Panc1 (cell line): Measurements from ENCODE around the gene NRGN. TPM values are rescaled to one million over a fixed set of nuclear protein-coding genes. Genes with fewer than 3 reads are reported as not detected.

Experiments
- ATAC-seq: fragments of 200-7000 bp; cut with Tn5 transposase; 2 replicates; pipeline ENCODE4 v1.9.1; 2020; ENCODE audit warnings: mild to moderate bottlenecking, moderate library complexity
- BruUV-seq: library from RNA; stranded (reverse); fragments of 400-500 nt; replicated peaks from 2 replicates; lab custom pipeline; 2021; lab: Mats Ljungman, UMichigan
- CTCF ChIA-PET: fragments of 300-600 bp; sonication (Branson Sonifier 250); formaldehyde crosslinking; loops from one replicate; lab custom pipeline; 2022; ENCODE audit warnings: antibody characterized with exemption; lab: Charles Lee
- POLR2A ChIA-PET: fragments of 300-600 bp; sonication (Branson Sonifier 250); formaldehyde crosslinking; loops from one replicate; lab custom pipeline; 2022; ENCODE audit warnings: antibody characterized with exemption; lab: Charles Lee
- DNase-seq: peaks from one replicate; pipeline ENCODE4 v3.0.0-alpha.2; 2010; ENCODE audit warnings: low read depth, low spot score
- H3K27ac ChIP-seq: 2 replicates; pipeline ENCODE4 v1.5.1; 2011; ENCODE audit warnings: mild to moderate bottlenecking, low read length, inconsistent platforms
- H3K27me3 ChIP-seq: fragments of 200-500 bp; sonication (Bioruptor generic); 2 replicates; pipeline ENCODE4 v1.6.0; 2014; ENCODE audit warnings: low read length, inconsistent platforms; ENCODE audit not compliant: control insufficient read depth, insufficient read depth
- H3K36me3 ChIP-seq: fragments of 200-500 bp; sonication (Bioruptor generic); 2 replicates; pipeline ENCODE4 v1.5.1; 2014; ENCODE audit warnings: inconsistent platforms, mild to moderate bottlenecking, low read length, moderate library complexity; ENCODE audit not compliant: control insufficient read depth, insufficient read depth
- H3K4me1 ChIP-seq: 2 replicates; pipeline ENCODE4 v1.5.1; 2011; ENCODE audit warnings: inconsistent platforms, mild to moderate bottlenecking, low read length, moderate library complexity; ENCODE audit not compliant: control insufficient read depth, insufficient read depth
- H3K4me3 ChIP-seq, 2 experiments: 2 replicates each; pipeline ENCODE4 v1.5.1; 2011 to 2012; ENCODE audit warnings: low read depth in 2 of 2, low read length in 2 of 2, mild to moderate bottlenecking in 2 of 2, inconsistent platforms in 1 of 2, moderate library complexity in 1 of 2
- H3K9me3 ChIP-seq: fragments of 200-500 bp; sonication (Bioruptor generic); 2 replicates; pipeline ENCODE4 v1.5.1; 2014; ENCODE audit warnings: low read depth, mild to moderate bottlenecking, inconsistent platforms, low read length, moderate library complexity; ENCODE audit not compliant: control insufficient read depth, insufficient read depth
- CTCF ChIP-seq: fragments of 450-650 bp; IDR thresholded peaks from 2 replicates; pipeline ENCODE4 v1.5.1; 2017; ENCODE audit warnings: mild to moderate bottlenecking
- POLR2AphosphoS5 ChIP-seq: IDR thresholded peaks from 2 replicates; pipeline ENCODE4 v1.6.1; 2012; ENCODE audit warnings: mild to moderate bottlenecking, low read depth, low read length, moderate library complexity
- REST ChIP-seq, 2 experiments: IDR thresholded peaks; 2 replicates each; pipeline ENCODE4 v1.6.1; 2011 to 2012; ENCODE audit warnings: low read depth in 2 of 2, control low read depth in 1 of 2, low read length in 1 of 2, mild to moderate bottlenecking in 1 of 2, moderate library complexity in 1 of 2; ENCODE audit not compliant: insufficient read depth in 1 of 2
- SIN3A ChIP-seq: IDR thresholded peaks from 2 replicates; pipeline ENCODE4 v1.6.1; 2012; ENCODE audit warnings: low read depth, mild to moderate bottlenecking, low read length, moderate library complexity, borderline replicate concordance; ENCODE audit not compliant: insufficient read depth
- TCF7L2 ChIP-seq: IDR thresholded peaks from 2 replicates; pipeline ENCODE4 v1.6.1; 2011; ENCODE audit warnings: mild to moderate bottlenecking, low read depth, low read length, inconsistent platforms
- in situ Hi-C: cut with HindIII; loops from 2 replicates; pipeline ENCODE4 v1.10.0; 2016; ENCODE audit warnings: low sequenced_read_pairs, low pct_unique_long_range_greater_than_20kb
- intact Hi-C: fragments of 100-400 bp; cut with micrococcal nuclease; formaldehyde crosslinking; loops from one replicate; pipeline ENCODE4 v1.10.0; 2022; ENCODE audit not compliant: unreplicated experiment
- total RNA-seq: library from RNA; stranded (reverse); gene quantifications from one replicate; pipeline ENCODE4 v1.2.1, GENCODE V29; 2021; ENCODE audit not compliant: unreplicated experiment

NRGN gene
- total RNA-seq, 1 experiment from 2014 or later = 5.7 TPM

GRCh38 chr11:124736736-124737135, 3.0 kb upstream of the NRGN start:
- Histone ChIP-seq H3K36me3 (no peaks in the 10 kb centered on the region), H3K27ac (no peak overlapping the region), H3K9me3 (no peaks in the 10 kb centered on the region), H3K4me1 (peaks cover 5% of the 10 kb centered on the region; the same call in 1 of the 2 replicates), H3K4me3 (no peak overlapping the region), H3K27me3 (peaks cover 21% of the 10 kb centered on the region)
- intact Hi-C loops (no loop called here), in situ Hi-C loops (no loop called here)
- ATAC-seq (no peak), DNase-seq (no peak)
- ChIA-PET POLR2A (no interaction called here), CTCF (interaction anchor here (0.6 kb wide), 2 partner anchors 77 to 1215 kb away, joined by 3 read pairs; no protein-coding TSS in a partner anchor)
- no TSS peak for BruUV-seq
- TF ChIP-seq REST (IDR thresholded peaks at IDR 0.05; ENCODE audit: insufficient read depth in 1 of 2, low read depth in 2 of 2, low read length in 1 of 2) (no peak), CTCF (no peak), SIN3A (no peak), POLR2AphosphoS5 (no peak)

- in situ Hi-C loops (no loop called here), intact Hi-C loops (no loop called here)
- CTCF ChIA-PET = no interaction called here
- BruUV-seq = no TSS peak
- TF ChIP-seq TCF7L2 = no peak
- TF ChIP-seq SIN3A = no peak
- TF ChIP-seq POLR2AphosphoS5 = no peak
- no peak for TF ChIP-seq REST (IDR thresholded peaks at IDR 0.05; ENCODE audit: insufficient read depth in 1 of 2, low read depth in 2 of 2, low read length in 1 of 2)
- TF ChIP-seq CTCF = no peak
- H3K27me3 ChIP-seq = peaks cover 23% of the 10 kb centered on the region
- no peaks in the 10 kb centered on the region for H3K36me3 ChIP-seq
- H3K4me3 ChIP-seq = no peak overlapping the region
- no peak for ATAC-seq
- H3K4me1 ChIP-seq = peaks cover 5% of the 10 kb centered on the region; the same call in 1 of the 2 replicates
- H3K9me3 ChIP-seq = no peaks in the 10 kb centered on the region
- no peak for DNase-seq
- H3K27ac ChIP-seq = no peak overlapping the region
- POLR2A ChIA-PET = no interaction called here
Observed at GRCh38 chr11:124737638-124738305, 2.0 kb upstream of the NRGN start.
